GDM1 (cell line): ENCODE measurements around the gene MRAS.
"Not testable (repeated sequence)": the region's sequence is repeated elsewhere in the genome, so short reads cannot be mapped to it uniquely, and the experiment has no call there.

ENCODE experiments used
- DNase-seq: peaks from one replicate; lab custom pipeline; 2025; lab: John Stamatoyannopoulos, UW

Gene MRAS

GRCh38 chr3:138445236-138445635 lies 96.9 kb downstream of the MRAS start:
- DNase-seq = no peak

- DNase-seq = no peak
Measured at GRCh38 chr3:138445654-138446053, 97.3 kb downstream of the MRAS start.

GRCh38 chr3:138448631-138449030 lies 100.3 kb downstream of the MRAS start:
- DNase-seq = no peak

- DNase-seq = no peak
Measured at GRCh38 chr3:138449490-138449889, 101.1 kb downstream of the MRAS start.

DNA sequence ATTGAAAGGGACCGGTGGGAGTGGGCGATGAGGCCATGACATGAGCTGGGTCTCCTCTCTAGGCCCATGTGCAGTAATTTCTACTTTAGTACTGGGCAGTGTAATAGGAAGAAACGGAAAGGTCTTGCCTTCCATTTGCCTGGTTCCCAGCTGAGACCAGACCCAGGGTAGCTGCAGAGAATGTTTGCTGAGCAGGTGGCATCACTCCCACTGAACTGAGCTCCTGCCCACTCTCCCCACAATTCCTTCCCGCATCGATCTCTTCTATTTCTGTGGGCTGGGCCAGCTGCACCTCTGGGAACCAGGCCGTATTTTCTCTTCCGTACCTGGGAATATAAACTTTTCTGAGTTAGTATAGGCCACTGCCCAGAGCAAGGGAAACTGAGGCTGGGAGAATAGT lies 101.8 kb downstream of the MRAS start:
- DNase-seq = no peak

GRCh38 chr3:138450704-138451424 lies 102.5 kb downstream of the MRAS start:
- no peak for DNase-seq

DNA sequence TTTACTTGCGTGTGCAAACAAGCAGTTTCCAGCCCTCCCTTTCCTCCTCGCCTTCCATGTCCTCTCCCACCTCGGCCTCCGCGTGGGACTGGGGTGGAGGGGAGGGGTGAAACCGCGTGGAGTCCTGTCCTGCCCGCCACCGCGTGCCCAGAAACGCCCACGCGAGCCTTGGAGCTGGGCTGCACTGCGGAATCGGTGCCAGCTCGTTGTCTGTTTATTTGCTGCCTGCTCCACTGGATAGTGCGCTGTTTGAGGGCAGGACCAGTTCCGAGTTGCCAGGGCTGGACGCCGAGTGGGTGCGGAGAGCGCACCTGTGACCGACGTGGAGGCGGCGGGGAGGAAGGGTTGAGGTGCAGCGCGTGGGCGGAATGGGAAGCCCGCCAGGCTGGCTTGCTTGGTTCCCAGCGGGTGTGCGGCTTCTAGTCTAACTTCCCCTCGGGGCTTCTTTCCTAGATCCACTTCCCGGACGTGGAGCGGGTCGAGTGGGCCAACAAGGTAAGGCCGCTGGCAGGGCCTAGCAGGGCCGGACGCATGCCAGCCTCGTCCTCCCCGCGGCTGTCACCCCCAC lies 103.3 kb downstream of the MRAS start:
- no peak for DNase-seq

- DNase-seq = no peak
Measured at GRCh38 chr3:138452436-138452835, 104.1 kb downstream of the MRAS start.

DNA sequence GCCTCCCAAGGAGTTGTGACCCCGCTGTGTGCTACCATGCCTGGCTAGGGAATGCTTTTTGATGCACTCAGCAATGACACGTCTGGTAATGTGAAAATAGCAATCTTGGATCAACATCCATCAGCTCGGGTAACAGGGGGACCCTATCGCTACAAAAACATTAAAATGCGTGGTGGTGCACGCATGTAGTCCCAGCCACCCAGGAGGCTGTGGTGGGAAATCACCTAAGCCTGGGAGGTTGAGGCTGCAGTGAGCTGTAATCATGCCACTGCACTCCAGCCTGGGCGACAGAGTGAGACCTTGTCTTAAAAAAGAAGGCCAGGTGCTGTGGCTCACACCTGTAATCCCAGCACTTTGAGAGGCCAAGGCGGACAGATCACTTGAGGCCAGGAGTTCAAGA lies 105.6 kb downstream of the MRAS start:
- DNase-seq = not testable (repeated sequence)
